Gastrocnemius medialis (tissue), 4 donors: ENCODE results near the gene CEACAM1. TPM values are rescaled to one million over a fixed set of nuclear protein-coding genes. Genes with fewer than 3 reads are reported as not detected.
"Not testable (repeated sequence)": the region's sequence is repeated elsewhere in the genome, so short reads cannot be mapped to it uniquely, and the experiment has no call there.

Experiments
- ATAC-seq, 2 donors: fragments of 150-250 bp; one replicate each; pipeline ENCODE4 v1.9.1; 2016
- DNase-seq, 2 donors: peaks; one replicate each; pipeline ENCODE4 v3.0.0-alpha.2; 2019
- H3K27ac ChIP-seq, 4 donors: fragments of 200-600 bp; sonication (generic); 1 replicate in 1 of 4; 2 replicates in 3 of 4; pipeline ENCODE4 v1.5.1; 2016 to 2018; ENCODE audit warnings: mild to moderate bottlenecking in 2 of 4, moderate library complexity in 1 of 4
- H3K27me3 ChIP-seq, 3 donors: fragments of 200-600 bp; sonication (generic) in 2 of 3; 1 replicate in 1 of 3; 2 replicates in 2 of 3; pipeline versions ENCODE4 v1.5.1 to v1.6.0; 2016 to 2019; ENCODE audit warnings: mild to moderate bottlenecking in 1 of 3, moderate library complexity in 1 of 3
- H3K36me3 ChIP-seq, 2 donors: fragments of 200-600 bp; sonication (generic) in 1 of 2; one replicate each; pipeline ENCODE4 v1.5.1; 2017 to 2018
- H3K4me1 ChIP-seq, 2 donors: fragments of 200-600 bp; sonication (generic) in 1 of 2; one replicate each; pipeline ENCODE4 v1.5.1; 2016 to 2017; ENCODE audit warnings: mild to moderate bottlenecking in 2 of 2
- H3K4me3 ChIP-seq, 4 donors: fragments of 200-600 bp; sonication (generic) in 3 of 4; 1 replicate in 1 of 4; 2 replicates in 3 of 4; pipeline ENCODE4 v1.5.1; 2016 to 2019; ENCODE audit warnings: mild to moderate bottlenecking in 2 of 4
- H3K9me3 ChIP-seq, 3 donors: fragments of 200-600 bp; sonication (generic) in 2 of 3; 1 replicate in 1 of 3; 2 replicates in 2 of 3; pipeline ENCODE4 v1.5.1; 2016 to 2019
- CTCF ChIP-seq, 5 experiments: fragments of 450-650 bp in 3 of 5; fragments of 200-600 bp in 2 of 5; sonication (generic) in 2 of 5; IDR thresholded peaks in 4 of 5; conservative IDR thresholded peaks in 1 of 5; 1 replicate in 4 of 5; 2 replicates in 1 of 5; pipeline ENCODE4 v1.5.1; 2016 to 2019; ENCODE audit warnings: antibody characterized with exemption in 5 of 5, mild to moderate bottlenecking in 3 of 5, moderate library complexity in 3 of 5
- POLR2A ChIP-seq, 2 donors: fragments of 450-650 bp; IDR thresholded peaks; one replicate each; pipeline ENCODE4 v1.6.1; 2017; ENCODE audit warnings: antibody characterized with exemption in 2 of 2, mild to moderate bottlenecking in 2 of 2, moderate library complexity in 2 of 2
- in situ Hi-C, 4 donors: fragments of 200-750 bp; cut with MboI; loops; one replicate each; pipeline versions ENCODE4 v1.15.0 to v1.8.0; 2017; ENCODE audit warnings: low sequenced_read_pairs in 4 of 4
- intact Hi-C: fragments of 100-400 bp; cut with DNase I; formaldehyde crosslinking; loops from one replicate; pipeline ENCODE4 v1.15.1; 2023; ENCODE audit warnings: low total_unique reads
- total RNA-seq, 4 donors: library from RNA; depleted of rRNA; stranded (reverse); fragments of >200 nt; gene quantifications; one replicate each; pipeline versions ENCODE4 v1.1.0 to v1.2.3, GENCODE V29; 2016

The CEACAM1 gene
- total RNA-seq, 4 donors from 2014 or later, result 0.36 to 2.0 (median 0.53) TPM

GRCh38 chr19:42465827-42466280 lies 62.4 kb downstream of the CEACAM1 start:
- in situ Hi-C loops, result no loop called here
- Histone ChIP-seq H3K4me3 (no peak overlapping the region), H3K9me3 (no peaks in the 10 kb centered on the region), H3K27me3 (no peaks in the 10 kb centered on the region), H3K27ac (no peak overlapping the region), H3K4me1 (no peaks in the 10 kb centered on the region), H3K36me3 (no peaks in the 10 kb centered on the region)
- intact Hi-C loops, result no loop called here
- no peak for ATAC-seq
- TF ChIP-seq CTCF (IDR thresholded peaks at IDR 0.05 in 4 of 5, conservative IDR thresholded peaks at IDR 0.05 in 1 of 5), result no peak
- TF ChIP-seq POLR2A (IDR thresholded peaks at IDR 0.05), result no peak
- no peak for DNase-seq

- ATAC-seq (peak in 1 of 2 donors; percentile 47), DNase-seq (no peak)
- H3K27ac ChIP-seq, result no peak overlapping the region
- no peaks in the 10 kb centered on the region for H3K4me1 ChIP-seq
- no peaks in the 10 kb centered on the region for H3K27me3 ChIP-seq
- no peaks in the 10 kb centered on the region for H3K9me3 ChIP-seq
- in situ Hi-C loops (no loop called here), intact Hi-C loops (no loop called here)
- TF ChIP-seq POLR2A (IDR thresholded peaks at IDR 0.05) (no peak), CTCF (IDR thresholded peaks at IDR 0.05 in 4 of 5, conservative IDR thresholded peaks at IDR 0.05 in 1 of 5) (no peak)
- H3K36me3 ChIP-seq, result no peaks in the 10 kb centered on the region
- H3K4me3 ChIP-seq, result no peak overlapping the region
Measured at GRCh38 chr19:42461700-42462324, 66.5 kb downstream of the CEACAM1 start.

- ATAC-seq, intact Hi-C loops, DNase-seq, H3K36me3 ChIP-seq, in situ Hi-C loops, H3K4me1 ChIP-seq, H3K9me3 ChIP-seq, H3K27ac ChIP-seq, H3K4me3 ChIP-seq, H3K27me3 ChIP-seq: not testable (repeated sequence)
Measured at GRCh38 chr19:42461231-42461630, 67.0 kb downstream of the CEACAM1 start.

GRCh38 chr19:42459926-42460325 lies 68.4 kb downstream of the CEACAM1 start:
- Histone ChIP-seq H3K27ac (no peak overlapping the region), H3K27me3 (no peaks in the 10 kb centered on the region), H3K4me3 (no peak overlapping the region), H3K4me1 (no peaks in the 10 kb centered on the region), H3K36me3 (no peaks in the 10 kb centered on the region), H3K9me3 (no peaks in the 10 kb centered on the region)
- intact Hi-C loops (no loop called here), in situ Hi-C loops (no loop called here)
- TF ChIP-seq CTCF (IDR thresholded peaks at IDR 0.05 in 4 of 5, conservative IDR thresholded peaks at IDR 0.05 in 1 of 5) (no peak), POLR2A (IDR thresholded peaks at IDR 0.05) (no peak)
- ATAC-seq (no peak), DNase-seq (no peak)

Other genes with a start within 250 kb of the CEACAM1 start
- gene PRR19, start 226.3 kb downstream of the CEACAM1 start, total RNA-seq, result not detected
- gene PAFAH1B3, start 225.9 kb downstream of the CEACAM1 start, total RNA-seq, result 10 to 100 TPM in 1 of 4 donors, 1 to 10 TPM in 3; 1.7 to 30.7 (median 5.1) TPM
- under 1 TPM in 1 of 4 donors, not detected in 3; 0.87 TPM for gene TMEM145, start 215.2 kb downstream of the CEACAM1 start, total RNA-seq
- gene MEGF8, start 202.8 kb downstream of the CEACAM1 start, total RNA-seq, result 10 to 100 TPM in 3 of 4 donors, 1 to 10 TPM in 1; 7.3 to 12.3 (median 10.3) TPM
- gene CNFN, start 138.2 kb downstream of the CEACAM1 start, total RNA-seq, result not detected
- gene LIPE, start 101.1 kb downstream of the CEACAM1 start, total RNA-seq, result 10 to 100 TPM in 3 of 4 donors, 1 to 10 TPM in 1; 6.9 to 44.5 (median 13.7) TPM
- gene CXCL17, start 85.5 kb downstream of the CEACAM1 start, total RNA-seq, result not detected
- not detected for gene CEACAM8, start 66.4 kb upstream of the CEACAM1 start, total RNA-seq
- gene PSG3, start 212.0 kb upstream of the CEACAM1 start, total RNA-seq, result not detected
- not detected for gene PSG8, start 237.2 kb upstream of the CEACAM1 start, total RNA-seq